GM12878 (cell line): Measurements from ENCODE around the gene OTUD4. TPM values are rescaled to one million over a fixed set of nuclear protein-coding genes. Genes with fewer than 3 reads are reported as not detected.

Experiments used
- ATAC-seq: fragments of 200-7000 bp; cut with Tn5 transposase; 3 replicates; pipeline ENCODE4 v1.9.1; 2020; ENCODE audit warnings: mild to moderate bottlenecking, moderate library complexity
- BruUV-seq: library from RNA; stranded (reverse); fragments of 400-500 nt; replicated peaks from 2 replicates; lab custom pipeline; 2021; lab: Mats Ljungman, UMichigan
- CTCF ChIA-PET: fragments of 300-600 bp; sonication (Branson Sonifier 250); formaldehyde crosslinking; extraction: SDS; loops from one replicate; lab custom pipeline; 2021; ENCODE audit warnings: inconsistent platforms; lab: Yijun Ruan, JAX
- POLR2A ChIA-PET: fragments of 350-600 bp; formaldehyde crosslinking; extraction: SDS; loops from one replicate; lab custom pipeline; 2021; ENCODE audit warnings: inconsistent platforms; lab: Charles Lee
- RAD21 ChIA-PET: fragments of 300-600 bp; sonication (Branson Sonifier 250); formaldehyde crosslinking; loops from one replicate; lab custom pipeline; 2023; ENCODE audit warnings: antibody characterized with exemption; ENCODE audit not compliant: unreplicated experiment; lab: Charles Lee
- SMC1A ChIA-PET: fragments of 300-600 bp; sonication (Branson Sonifier 250); formaldehyde crosslinking; loops from one replicate; lab custom pipeline; 2023; ENCODE audit not compliant: unreplicated experiment, uncharacterized antibody; lab: Charles Lee
- DNase-seq: peaks from one replicate; pipeline ENCODE4 v3.0.0-alpha.2; 2011; ENCODE audit warnings: low read depth, low spot score
- FAIRE-seq: peaks from 3 replicates; lab custom pipeline; 2011; peaks lifted over from hg19 to GRCh38; lab: Jason Lieb, UNC
- H2AFZ ChIP-seq: 2 replicates; pipeline ENCODE4 v1.6.0; 2011; ENCODE audit warnings: low read depth, low read length, control low read depth; ENCODE audit not compliant: control insufficient read depth
- H3K27ac ChIP-seq: 2 replicates; pipeline ENCODE4 v1.5.1; 2011; ENCODE audit warnings: control low read depth; ENCODE audit not compliant: control insufficient read depth, insufficient read depth
- H3K27me3 ChIP-seq, 2 experiments: replicated peaks in 1 of 2; 2 replicates each; pipeline versions ENCODE4 v1.6.0 to v1.6.1; 2011; ENCODE audit warnings: low read length in 1 of 2; ENCODE audit not compliant: control insufficient read depth in 2 of 2, insufficient read depth in 2 of 2
- H3K36me3 ChIP-seq, 2 experiments: 2 replicates each; pipeline ENCODE4 v1.5.1; 2011; ENCODE audit warnings: low read length in 1 of 2; ENCODE audit not compliant: control insufficient read depth in 2 of 2, insufficient read depth in 2 of 2
- H3K4me1 ChIP-seq: 2 replicates; pipeline ENCODE4 v1.6.1; 2011; ENCODE audit warnings: mild to moderate bottlenecking, low read length, moderate library complexity, mixed read lengths; ENCODE audit not compliant: control insufficient read depth, insufficient read depth
- H3K4me2 ChIP-seq: 2 replicates; pipeline ENCODE4 v1.6.0; 2011; ENCODE audit warnings: control low read depth; ENCODE audit not compliant: control insufficient read depth, insufficient read depth
- H3K4me3 ChIP-seq: fragments of 200-600 bp; sonication (generic); 2 replicates; pipeline ENCODE4 v1.5.1; 2016
- H3K79me2 ChIP-seq: 2 replicates; pipeline ENCODE4 v1.6.0; 2011; ENCODE audit warnings: low read length; ENCODE audit not compliant: control insufficient read depth, insufficient read depth
- H3K9ac ChIP-seq: 2 replicates; pipeline ENCODE4 v1.8.0; 2011; ENCODE audit warnings: low read length, control low read depth, mixed read lengths; ENCODE audit not compliant: control insufficient read depth, insufficient read depth
- H3K9me3 ChIP-seq: replicated peaks from 3 replicates; pipeline ENCODE4 v1.5.1; 2011; ENCODE audit warnings: mild to moderate bottlenecking, low read length; ENCODE audit not compliant: control insufficient read depth, insufficient read depth
- H4K20me1 ChIP-seq: 2 replicates; pipeline ENCODE4 v1.6.0; 2011; ENCODE audit not compliant: control insufficient read depth, insufficient read depth
- CEBPB ChIP-seq, 2 experiments: fragments of 150-350 bp in 1 of 2; IDR thresholded peaks; 2 replicates each; pipeline ENCODE4 v1.6.1; 2012 to 2014; ENCODE audit warnings: low read depth in 2 of 2, low read length in 2 of 2, borderline replicate concordance in 1 of 2, inconsistent platforms in 1 of 2
- E2F4 ChIP-seq: IDR thresholded peaks from 2 replicates; pipeline ENCODE4 v1.6.1; 2012; ENCODE audit warnings: low read depth, low read length, improper control_type of control experiment
- HDAC6 ChIP-seq: fragments of 200-600 bp; sonication (generic); IDR thresholded peaks from one replicate; pipeline ENCODE4 v1.8.0; 2017; ENCODE audit warnings: antibody characterized with exemption; ENCODE audit not compliant: unreplicated experiment
- IRF4 ChIP-seq: IDR thresholded peaks from 2 replicates; pipeline ENCODE4 v1.6.1; 2011; ENCODE audit warnings: low read depth, low read length
- RAD51 ChIP-seq: fragments of 450-650 bp; IDR thresholded peaks from 2 replicates; pipeline ENCODE4 v1.6.1; 2016; ENCODE audit warnings: moderate library complexity, mild to moderate bottlenecking, inconsistent platforms
- RCOR1 ChIP-seq: conservative IDR thresholded peaks from 2 replicates; pipeline ENCODE4 v1.6.1; 2012; ENCODE audit warnings: low read depth, low read length, improper control_type of control experiment
- RFX5 ChIP-seq: IDR thresholded peaks from 2 replicates; pipeline ENCODE4 v1.6.1; 2011; ENCODE audit warnings: low read depth, low read length, improper control_type of control experiment
- RUNX3 ChIP-seq: IDR thresholded peaks from 2 replicates; pipeline ENCODE4 v1.6.1; 2012; ENCODE audit warnings: low read length, inconsistent platforms
- ZBTB40 ChIP-seq: fragments of 450-650 bp; IDR thresholded peaks from 2 replicates; pipeline ENCODE4 v1.6.1; 2016; ENCODE audit warnings: mild to moderate bottlenecking, moderate library complexity, borderline replicate concordance
- WGBS: methylation state at CpG from one replicate; pipeline ENCODE4 v1.1.6; 2016; ENCODE audit warnings: low lambda C conversion rate; ENCODE audit not compliant: insufficient replicate concordance, insufficient coverage; ENCODE audit errors: missing lambda C conversion rate; 5-methylcytosine and 5-hydroxymethylcytosine counted together
- in situ Hi-C: fragments of 300-500 bp; cut with MboI; formaldehyde crosslinking; loops from 9 replicates; pipeline ENCODE4 v1.14.3; 2018; ENCODE audit warnings: mixed read lengths
- intact Hi-C: fragments of 100-400 bp; cut with micrococcal nuclease; formaldehyde crosslinking; loops from one replicate; pipeline ENCODE4 v1.14.2; 2022; ENCODE audit not compliant: unreplicated experiment
- polyA plus RNA-seq, 11 experiments: library from polyadenylated mRNA; depleted of rRNA in 4 of 11; unstranded in 6 of 11; stranded (reverse) in 5 of 11; fragments of >200 nt; fragmentation: Nextera tagmentation in 4 of 11; fragmentation: Illumina TruSeq in 1 of 11; extraction: Ambion mirVana in 4 of 11; extraction: Trizol in 1 of 11; gene quantifications; 1 replicate in 1 of 11; 2 replicates in 10 of 11; pipeline versions ENCODE4 v1.2.1 to v1.2.3, GENCODE V29; 2011 to 2016; ENCODE audit warnings: inconsistent platforms in 2 of 11, missing spikeins in 2 of 11, low read depth in 1 of 11
- total RNA-seq, 4 experiments: library from RNA; depleted of rRNA in 3 of 4; stranded (reverse); fragments of >200 nt in 3 of 4; fragmentation: Illumina TruSeq in 1 of 4; extraction: Trizol in 1 of 4; gene quantifications; 2 replicates each; pipeline versions ENCODE4 v1.2.1 to v1.2.3, GENCODE V29; 2013 to 2021
- TF ChIP-seq, protein P1 (sequence below): fragments of 450-650 bp; IDR thresholded peaks from 2 replicates; pipeline ENCODE4 v1.6.1; 2017; ENCODE audit warnings: mild to moderate bottlenecking, low read depth, inconsistent platforms; ENCODE audit not compliant: poor library complexity, severe bottlenecking

OTUD4 gene
- total and polyA plus RNA-seq, 10 of the 15 experiments (the other 5 are each of a cell fraction or from before 2014, with no cell fraction given) = 2.2 to 26.3 (median 14.2) TPM

GRCh38 chr4:145177511-145177905, 2.9 kb downstream of the OTUD4 start (continued):
- TF ChIP-seq ZBTB40 = no peak

DNA sequence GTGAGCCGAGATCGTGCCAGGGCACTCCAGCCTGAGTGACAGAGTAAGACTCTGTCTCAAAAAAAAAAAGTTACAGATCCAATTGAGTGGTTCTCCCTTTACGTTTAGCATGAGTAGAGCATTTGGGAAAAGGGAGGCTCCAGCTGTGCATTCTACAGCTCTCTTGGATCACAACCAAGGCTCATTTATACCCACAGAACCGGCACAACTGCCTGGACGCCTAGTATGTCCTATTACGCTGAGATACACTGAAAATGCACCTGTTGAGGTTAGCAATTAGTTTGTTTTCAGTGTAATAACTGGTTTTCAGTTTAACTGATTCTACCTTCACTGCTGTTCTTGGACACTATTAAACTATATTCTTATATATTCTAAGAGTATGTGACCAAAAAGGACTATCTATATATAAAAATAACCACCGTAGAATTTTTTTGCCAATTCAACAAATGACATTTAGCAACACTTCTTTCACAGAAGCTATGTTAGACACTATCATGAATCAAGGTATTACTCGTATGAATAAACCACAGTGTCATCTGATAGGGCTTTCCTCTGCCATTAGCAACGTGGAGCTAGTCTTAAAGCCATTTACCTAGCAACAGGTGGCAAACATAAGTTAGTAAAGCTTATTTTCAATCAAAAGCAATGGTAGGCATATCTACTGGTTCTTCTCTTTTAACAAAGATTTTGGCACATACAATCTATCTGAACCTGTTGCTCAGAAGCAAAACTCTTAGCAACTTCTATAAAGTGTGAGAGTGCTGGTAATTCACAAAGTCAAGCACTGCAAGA, 3.6 kb downstream of the OTUD4 start:
- Histone ChIP-seq H2AFZ (no peak overlapping the region), H3K36me3 (peaks cover 0 to 6% of the 10 kb centered on the region in 2 experiments; a peak in 1 of 4 replicates), H3K9me3 (no peaks in the 10 kb centered on the region), H3K4me2 (peak overlapping the region; percentile 86), H3K27me3 (no peaks in the 10 kb centered on the region), H3K4me3 (peak overlapping the region; percentile 67), H3K9ac (peak overlapping the region; percentile 90), H4K20me1 (no peaks in the 10 kb centered on the region), H3K27ac (peak overlapping the region; percentile 95), H3K79me2 (peaks cover 66% of the 10 kb centered on the region), H3K4me1 (peaks cover 13% of the 10 kb centered on the region)
- ChIA-PET CTCF (interaction anchor here (0.6 to 2.8 kb wide), 17 partner anchors 10 to 593 kb away, joined by 3 to 12 read pairs (median 3); no protein-coding TSS in a partner anchor), SMC1A (interaction anchor here (0.8 to 5.9 kb wide), 18 partner anchors 9 to 447 kb away, joined by 3 to 42 read pairs (median 8); partner anchors contain the start of genes ABCE1 and ANAPC10), RAD21 (interaction anchor here (1.3 to 3.8 kb wide), 10 partner anchors 10 to 449 kb away, joined by 3 to 30 read pairs (median 6); partner anchors contain the start of genes ABCE1 and ANAPC10), POLR2A (interaction anchor here (0.6 to 4.2 kb wide), 13 partner anchors 10 to 448 kb away, joined by 3 to 25 read pairs (median 5); partner anchors contain the start of genes ABCE1, ANAPC10 and MMAA)
- ATAC-seq = 0 out of 3 replicates have a peak, but pooled peaks have one; percentile 7
- BruUV-seq = no TSS peak
- intact Hi-C loops = loop anchor here (5.0 kb wide), 1 partner anchor 630 kb away; no protein-coding TSS in a partner anchor
- DNase-seq = no peak
- in situ Hi-C loops = no loop called here
- whole genome bisulfite sequencing = 40% methylated on average over 9 of the region's 9 CpGs
- FAIRE-seq = no peak
- no peak for TF ChIP-seq E2F4
- TF ChIP-seq RUNX3 = peak; percentile 18; the same call in 1 of the 2 replicates
- peak; percentile 30; the same call in 1 of the 2 replicates for TF ChIP-seq RAD51
- TF ChIP-seq HDAC6 = no peak
- peak; percentile 80 for TF ChIP-seq RFX5
- no peak for TF ChIP-seq IRF4
- no peak for TF ChIP-seq CEBPB (IDR thresholded peaks at IDR 0.05; ENCODE audit: borderline replicate concordance in 1 of 2, low read depth in 2 of 2, low read length in 2 of 2)
- TF ChIP-seq, protein P1, sequence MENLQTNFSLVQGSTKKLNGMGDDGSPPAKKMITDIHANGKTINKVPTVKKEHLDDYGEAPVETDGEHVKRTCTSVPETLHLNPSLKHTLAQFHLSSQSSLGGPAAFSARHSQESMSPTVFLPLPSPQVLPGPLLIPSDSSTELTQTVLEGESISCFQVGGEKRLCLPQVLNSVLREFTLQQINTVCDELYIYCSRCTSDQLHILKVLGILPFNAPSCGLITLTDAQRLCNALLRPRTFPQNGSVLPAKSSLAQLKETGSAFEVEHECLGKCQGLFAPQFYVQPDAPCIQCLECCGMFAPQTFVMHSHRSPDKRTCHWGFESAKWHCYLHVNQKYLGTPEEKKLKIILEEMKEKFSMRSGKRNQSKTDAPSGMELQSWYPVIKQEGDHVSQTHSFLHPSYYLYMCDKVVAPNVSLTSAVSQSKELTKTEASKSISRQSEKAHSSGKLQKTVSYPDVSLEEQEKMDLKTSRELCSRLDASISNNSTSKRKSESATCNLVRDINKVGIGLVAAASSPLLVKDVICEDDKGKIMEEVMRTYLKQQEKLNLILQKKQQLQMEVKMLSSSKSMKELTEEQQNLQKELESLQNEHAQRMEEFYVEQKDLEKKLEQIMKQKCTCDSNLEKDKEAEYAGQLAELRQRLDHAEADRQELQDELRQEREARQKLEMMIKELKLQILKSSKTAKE = no peak
- TF ChIP-seq RCOR1 = no peak
